HG03159 (cell line): ENCODE results near the gene LRRC14B.
"Not testable (repeated sequence)": the region's sequence is repeated elsewhere in the genome, so short reads cannot be mapped to it uniquely, and the experiment has no call there.

Source experiments
- ATAC-seq: cut with Tn5 transposase; IDR thresholded peaks from one replicate; pipeline ENCODE4 v1.9.1; 2021; ENCODE audit warnings: mild to moderate bottlenecking, moderate library complexity; ENCODE audit not compliant: unreplicated experiment

LRRC14B gene

GRCh38 chr5:190366-191035, 794 bp upstream of the LRRC14B start:
- peak; percentile 34 for ATAC-seq

GRCh38 chr5:191949-192690, 825 bp downstream of the LRRC14B start:
- no peak for ATAC-seq

DNA sequence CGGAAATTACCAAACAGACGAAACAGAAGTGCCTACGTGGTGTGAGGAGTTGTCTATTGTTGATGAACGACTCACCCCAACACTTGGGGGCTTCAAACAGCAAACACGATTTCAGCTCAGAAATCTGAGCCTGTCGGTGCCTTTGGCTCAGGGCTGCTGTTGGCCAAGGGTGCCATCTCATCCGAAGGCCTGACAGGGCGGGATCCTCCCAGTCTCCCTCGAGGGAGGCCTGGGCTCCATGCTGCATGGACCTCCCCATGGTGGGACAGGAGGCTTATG, 1.3 kb downstream of the LRRC14B start:
- no peak for ATAC-seq

GRCh38 chr5:192970-193831, 1.9 kb downstream of the LRRC14B start:
- ATAC-seq, result no peak

- no peak for ATAC-seq
These were observed 2.8 kb downstream of the LRRC14B start for GRCh38 chr5:194102-194501.

GRCh38 chr5:194603-195209, 3.4 kb downstream of the LRRC14B start:
- no peak for ATAC-seq

DNA sequence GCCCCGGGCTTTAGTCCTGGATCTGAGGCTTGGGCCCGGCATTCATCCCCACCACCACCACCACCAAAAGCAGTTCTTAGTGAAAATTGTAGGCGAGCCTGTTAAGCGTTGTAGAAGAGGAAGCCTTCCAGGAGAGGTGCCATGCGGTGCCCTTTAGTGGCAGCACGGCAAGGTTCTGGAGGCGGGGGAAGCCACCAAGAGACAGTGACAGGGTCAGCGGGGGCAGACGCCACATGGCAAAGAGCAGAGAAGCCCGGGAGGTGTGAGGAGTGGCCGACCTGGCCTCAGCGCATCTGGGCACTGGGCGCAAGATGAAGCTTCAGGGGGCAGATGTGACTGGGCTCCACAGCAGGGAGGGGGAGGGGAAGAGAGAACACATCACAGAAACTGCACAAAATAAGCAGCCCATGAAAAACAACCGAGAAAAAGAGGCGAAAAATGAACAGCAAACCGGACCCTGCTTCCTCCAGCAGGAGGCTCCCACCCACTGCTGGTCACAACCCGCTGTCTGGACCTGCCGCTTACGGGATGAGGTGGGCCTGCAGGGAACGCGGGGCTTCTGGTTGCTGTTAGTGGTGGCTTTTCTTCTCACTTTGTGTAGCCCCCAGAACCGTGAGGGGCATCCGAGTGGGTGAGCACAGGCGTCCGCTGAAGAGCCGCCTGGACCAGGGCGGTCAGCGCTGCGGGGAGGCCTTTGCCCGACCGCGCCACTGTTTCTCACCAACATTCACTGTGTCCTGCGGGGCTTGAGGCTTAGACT, 4.3 kb downstream of the LRRC14B start:
- no peak for ATAC-seq

- no peak for ATAC-seq
These were observed 5.1 kb downstream of the LRRC14B start for GRCh38 chr5:196350-196749.

DNA sequence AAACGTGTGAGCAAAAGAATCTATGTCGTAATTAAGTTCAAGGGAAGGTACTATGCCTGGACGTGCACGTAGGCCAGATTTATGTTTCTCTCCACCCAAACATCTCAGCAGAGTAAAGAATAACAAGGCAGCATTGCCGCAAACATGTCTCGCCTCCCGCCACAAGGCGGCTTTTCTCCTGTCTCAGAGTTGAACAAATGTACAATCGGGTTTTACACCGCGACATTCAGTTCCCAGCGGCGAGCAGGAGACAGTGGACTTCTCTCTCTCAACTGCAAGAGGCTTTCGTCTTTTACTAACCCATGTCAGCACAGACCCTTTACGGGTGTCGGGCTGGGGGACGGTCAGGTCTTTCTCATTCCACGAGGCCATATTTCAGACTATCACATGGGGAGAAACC, 5.7 kb downstream of the LRRC14B start:
- not testable (repeated sequence) for ATAC-seq

DNA sequence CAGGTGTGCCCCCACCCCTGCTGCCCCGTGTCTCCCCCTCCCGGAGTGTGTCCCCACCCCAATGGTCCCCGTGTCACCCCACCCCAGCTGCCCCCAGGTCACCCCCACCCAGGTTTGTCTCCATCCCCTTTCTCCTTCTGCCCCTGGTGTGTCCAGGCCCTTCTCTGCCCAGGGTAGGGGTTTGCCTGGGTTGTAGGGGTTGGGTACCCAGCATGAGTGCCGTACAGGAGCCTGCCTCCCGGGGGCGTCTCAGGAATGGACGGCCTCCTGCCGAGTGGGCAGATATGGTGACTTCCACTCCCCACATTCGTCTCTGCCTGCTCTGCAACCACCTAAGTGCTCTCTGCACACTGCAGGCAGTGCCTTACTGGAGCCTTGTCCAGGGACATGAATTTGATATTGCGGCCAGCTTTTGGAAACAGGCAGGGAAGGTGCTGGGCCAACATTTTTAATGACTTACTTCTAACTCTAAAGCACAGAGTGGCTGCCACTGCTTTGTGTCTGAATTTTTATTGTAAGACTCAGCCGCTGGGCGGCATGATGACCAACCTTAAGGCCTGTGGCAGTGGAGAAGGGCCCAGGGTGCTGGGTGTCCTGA, 6.7 kb downstream of the LRRC14B start:
- no peak for ATAC-seq

DNA sequence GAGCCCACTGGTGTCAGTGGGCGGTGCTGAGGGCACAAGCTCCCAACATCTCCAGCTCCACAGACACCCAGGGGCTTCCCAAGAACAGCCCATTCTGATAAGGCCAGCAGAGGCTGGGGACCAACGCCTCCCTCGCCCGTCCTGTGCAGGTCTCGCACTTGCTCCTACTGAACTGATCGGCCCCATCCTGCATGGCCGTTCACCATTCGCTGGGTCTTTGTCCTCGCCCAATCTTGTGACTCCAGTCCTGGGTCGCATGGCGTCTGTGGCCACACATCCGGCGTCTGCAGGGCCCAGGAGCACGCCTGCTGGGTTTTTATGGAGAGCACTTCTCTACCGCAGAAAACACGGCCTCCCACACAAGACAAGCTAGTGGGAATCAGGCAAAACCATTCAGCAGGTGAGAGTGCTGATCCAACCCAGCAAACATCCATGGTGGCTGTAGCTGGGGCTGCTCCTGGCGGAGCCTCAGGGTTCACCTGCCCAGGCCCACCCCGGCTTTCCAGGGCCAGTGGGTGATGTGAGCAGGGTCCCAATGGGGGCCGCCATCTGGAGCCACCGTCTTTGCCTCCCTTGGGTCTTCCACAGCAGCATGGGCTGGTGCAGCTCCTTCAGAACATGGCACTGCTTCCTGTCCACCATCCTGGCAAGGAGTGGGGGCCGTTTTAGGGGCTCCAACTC, 7.4 kb downstream of the LRRC14B start:
- ATAC-seq, result no peak

GRCh38 chr5:199197-199949, 8.1 kb downstream of the LRRC14B start:
- no peak for ATAC-seq

DNA sequence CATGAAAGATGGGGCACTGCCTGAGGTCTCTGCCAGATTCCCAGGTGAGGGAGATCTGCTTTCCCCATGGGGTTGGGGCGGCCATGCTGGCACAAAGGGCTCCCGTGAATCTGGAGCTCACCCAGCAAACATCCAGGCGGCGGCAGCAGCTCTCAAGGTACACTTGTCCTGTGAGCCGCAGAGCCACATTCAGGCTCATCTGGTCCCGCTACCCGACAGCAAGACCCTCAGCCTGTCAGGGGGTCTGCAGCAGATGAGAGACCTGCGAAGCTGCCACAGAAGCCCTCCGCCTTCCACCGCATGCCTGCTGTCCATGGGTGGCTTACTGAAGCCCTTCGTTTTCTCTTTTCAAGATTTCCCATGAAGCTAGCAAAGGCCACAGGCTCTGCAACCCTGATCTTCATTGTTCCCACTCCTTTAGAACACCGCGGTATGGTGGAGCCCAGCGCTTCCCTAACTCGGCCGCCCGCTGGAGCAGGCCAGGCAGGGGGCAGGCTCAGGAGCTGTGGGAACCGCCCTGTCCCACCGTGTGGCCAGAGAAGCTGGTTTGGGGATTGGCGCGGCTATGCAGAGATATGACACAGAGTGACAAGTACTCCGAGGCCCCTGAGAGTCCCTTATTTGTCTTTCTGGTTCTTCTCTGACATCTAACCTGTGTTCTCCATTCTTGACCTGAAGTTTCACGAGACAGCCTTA, 8.8 kb downstream of the LRRC14B start:
- no peak for ATAC-seq

GRCh38 chr5:200985-201384, 9.7 kb downstream of the LRRC14B start:
- no peak for ATAC-seq

DNA sequence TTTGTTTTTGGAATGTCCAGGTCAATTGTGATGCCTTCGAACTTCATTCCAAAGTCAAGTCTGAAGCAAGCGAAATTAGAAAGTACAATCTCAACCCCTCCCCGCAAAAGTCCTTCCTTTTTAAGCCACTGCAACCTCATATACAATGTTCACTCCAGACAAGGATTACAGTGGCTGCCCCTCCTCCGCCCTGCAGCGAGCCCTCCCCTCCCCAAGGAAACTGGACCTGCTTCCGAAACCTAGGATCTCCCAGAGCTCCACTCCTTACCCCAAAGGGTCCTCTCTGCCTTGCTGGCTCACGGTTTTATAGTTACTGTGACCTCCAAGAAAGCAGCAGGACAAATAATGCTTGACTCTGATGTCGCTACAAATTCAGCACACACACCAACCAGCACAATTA, 10.4 kb downstream of the LRRC14B start:
- ATAC-seq, result no peak

DNA sequence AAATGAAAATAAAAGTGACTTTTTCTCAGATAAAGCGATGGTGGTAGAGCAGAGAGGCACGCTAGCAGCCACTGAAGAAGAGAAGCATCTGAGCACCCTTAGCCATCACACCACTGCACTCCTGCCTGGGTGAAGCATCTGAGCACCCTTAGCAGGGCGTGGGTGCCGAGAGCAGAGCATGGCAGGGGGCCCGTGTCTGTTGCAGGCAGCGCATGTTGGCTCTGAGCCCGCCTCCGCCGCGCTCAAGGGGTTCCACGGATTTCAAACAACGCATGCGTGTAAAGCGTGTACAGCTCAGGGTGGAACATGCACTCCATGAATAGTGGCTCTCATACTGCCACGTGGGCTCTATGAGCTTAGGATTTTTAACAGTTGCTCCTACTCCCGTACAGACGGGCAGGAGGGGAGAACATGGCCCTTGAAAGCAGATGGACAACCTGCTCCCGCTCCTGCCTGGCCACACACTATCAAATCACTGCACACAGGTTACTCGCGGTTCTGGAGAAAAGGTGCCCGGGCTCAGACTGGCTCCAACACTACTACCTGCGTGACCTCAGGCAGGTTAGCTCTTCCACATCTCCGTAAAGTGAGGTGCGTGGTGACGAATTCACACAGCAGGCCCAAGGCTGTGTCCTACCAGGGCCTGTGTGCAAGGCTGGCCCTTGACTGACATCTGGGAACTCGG, 12.1 kb downstream of the LRRC14B start:
- ATAC-seq, result no peak

DNA sequence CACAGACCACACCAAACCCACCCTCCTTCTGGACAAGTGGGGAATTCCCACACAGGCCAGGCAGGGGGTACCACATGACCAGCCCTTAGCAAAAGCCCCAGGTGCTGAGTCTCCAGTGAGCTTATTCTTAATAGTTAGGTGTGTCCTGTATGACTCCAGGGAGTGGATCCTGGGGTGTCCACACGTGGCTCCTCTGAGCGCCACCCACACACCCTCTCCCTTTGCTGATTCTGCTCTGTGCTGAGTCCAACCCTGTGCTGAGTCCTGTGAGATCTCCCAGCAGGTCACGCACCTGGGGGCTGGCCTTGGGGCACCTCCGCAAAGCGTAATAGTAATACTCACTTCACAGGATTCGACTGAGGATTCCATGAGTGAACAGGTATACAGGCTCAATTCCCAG, 12.7 kb downstream of the LRRC14B start:
- ATAC-seq, result no peak

GRCh38 chr5:204462-204861, 13.2 kb downstream of the LRRC14B start:
- ATAC-seq, result no peak
